C4-2B (cell line): ENCODE results near the gene JADE1.

Source experiments
- H3K27ac ChIP-seq: fragments of 450-650 bp; 2 replicates; pipeline ENCODE4 v1.5.1; 2017
- ZFX ChIP-seq: fragments of 450-650 bp; IDR thresholded peaks from 2 replicates; pipeline ENCODE4 v1.6.1; 2017
- TF ChIP-seq, protein P1 (sequence below): fragments of 450-650 bp; conservative IDR thresholded peaks from 2 replicates; pipeline ENCODE4 v1.5.1; 2017; ENCODE audit warnings: mild to moderate bottlenecking

JADE1 gene

DNA sequence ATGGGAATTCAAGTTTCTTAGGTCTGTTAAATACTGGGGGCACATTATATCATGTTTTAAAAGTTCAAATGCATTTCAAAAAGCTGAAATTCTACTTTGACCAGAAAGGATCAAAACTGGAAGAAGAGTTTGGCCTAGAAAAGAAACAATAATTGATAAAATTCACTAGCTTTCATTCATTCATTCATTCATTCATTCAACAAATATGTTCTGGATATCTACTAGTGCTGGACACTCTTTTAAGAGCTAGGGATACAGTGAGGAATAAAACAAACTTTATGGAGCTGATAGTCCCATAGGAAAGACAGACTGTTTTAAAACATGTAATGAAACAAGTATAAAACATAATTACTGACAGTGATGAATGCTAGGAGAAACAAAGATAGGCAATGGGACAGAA is 106.0 kb downstream of the JADE1 start:
- no peak for TF ChIP-seq ZFX
- TF ChIP-seq, protein P1, sequence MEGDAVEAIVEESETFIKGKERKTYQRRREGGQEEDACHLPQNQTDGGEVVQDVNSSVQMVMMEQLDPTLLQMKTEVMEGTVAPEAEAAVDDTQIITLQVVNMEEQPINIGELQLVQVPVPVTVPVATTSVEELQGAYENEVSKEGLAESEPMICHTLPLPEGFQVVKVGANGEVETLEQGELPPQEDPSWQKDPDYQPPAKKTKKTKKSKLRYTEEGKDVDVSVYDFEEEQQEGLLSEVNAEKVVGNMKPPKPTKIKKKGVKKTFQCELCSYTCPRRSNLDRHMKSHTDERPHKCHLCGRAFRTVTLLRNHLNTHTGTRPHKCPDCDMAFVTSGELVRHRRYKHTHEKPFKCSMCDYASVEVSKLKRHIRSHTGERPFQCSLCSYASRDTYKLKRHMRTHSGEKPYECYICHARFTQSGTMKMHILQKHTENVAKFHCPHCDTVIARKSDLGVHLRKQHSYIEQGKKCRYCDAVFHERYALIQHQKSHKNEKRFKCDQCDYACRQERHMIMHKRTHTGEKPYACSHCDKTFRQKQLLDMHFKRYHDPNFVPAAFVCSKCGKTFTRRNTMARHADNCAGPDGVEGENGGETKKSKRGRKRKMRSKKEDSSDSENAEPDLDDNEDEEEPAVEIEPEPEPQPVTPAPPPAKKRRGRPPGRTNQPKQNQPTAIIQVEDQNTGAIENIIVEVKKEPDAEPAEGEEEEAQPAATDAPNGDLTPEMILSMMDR: no peak
- H3K27ac ChIP-seq: no peak overlapping the region

DNA sequence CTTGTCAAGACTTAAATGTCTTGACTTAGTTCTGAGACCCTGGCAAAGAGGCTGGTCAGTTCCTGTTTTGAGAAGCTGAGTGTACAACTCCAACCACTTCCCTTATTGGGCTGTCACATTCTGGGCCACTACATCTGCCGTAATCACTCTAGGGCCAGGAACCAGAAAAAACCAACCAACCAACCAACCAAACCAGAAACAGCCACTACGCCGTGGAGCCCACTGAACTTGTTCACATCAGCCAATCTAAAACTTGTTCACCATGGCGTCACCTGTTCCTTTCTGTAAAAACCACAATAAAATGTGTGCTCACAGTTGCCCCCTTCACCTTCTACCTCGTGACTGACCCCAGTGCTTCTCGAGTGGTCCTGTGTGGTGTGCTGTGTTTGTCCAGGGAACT is 107.3 kb downstream of the JADE1 start:
- TF ChIP-seq, protein P1: no peak
- no peak for TF ChIP-seq ZFX
- H3K27ac ChIP-seq: no peak overlapping the region

DNA sequence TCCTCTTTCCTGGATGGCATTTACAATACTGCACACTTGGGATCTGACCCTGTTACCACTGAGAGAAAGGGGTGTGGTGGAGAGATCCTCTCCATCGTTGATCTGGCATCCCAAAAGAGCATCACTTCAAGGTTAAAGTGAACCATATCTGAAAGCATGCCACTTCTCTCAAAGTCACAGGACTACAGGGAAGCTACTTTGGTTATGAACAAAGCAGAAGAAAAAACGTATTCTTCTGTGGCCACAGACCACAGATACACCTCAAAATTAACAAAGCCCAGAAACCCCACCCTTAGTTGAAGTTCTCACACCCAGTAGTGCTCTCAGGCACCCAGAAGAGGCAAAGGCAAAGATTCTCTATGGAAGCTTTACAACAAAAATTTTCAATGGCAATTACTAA is 108.3 kb downstream of the JADE1 start:
- TF ChIP-seq, protein P1: no peak
- no peak for TF ChIP-seq ZFX
- no peak overlapping the region for H3K27ac ChIP-seq

DNA sequence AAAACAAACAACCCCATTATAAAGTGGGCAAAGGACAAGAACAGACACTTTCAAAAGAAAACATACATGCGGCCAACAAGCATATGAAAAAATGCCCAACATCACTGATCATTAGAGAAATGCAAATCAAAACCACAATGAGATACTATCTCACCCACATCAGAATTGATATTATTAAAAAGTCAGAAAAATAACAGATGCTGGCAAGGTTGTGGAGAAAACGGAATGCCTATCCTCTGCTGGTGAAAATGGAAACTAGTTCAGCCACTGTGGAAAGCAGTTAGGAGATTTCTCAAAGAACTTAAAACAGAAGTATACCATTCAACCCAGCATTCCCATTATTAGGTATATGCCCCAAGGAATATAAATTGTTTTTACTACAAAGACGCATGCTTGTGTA is 112.5 kb downstream of the JADE1 start:
- no peak overlapping the region for H3K27ac ChIP-seq
- TF ChIP-seq, protein P1: no peak
- TF ChIP-seq ZFX: no peak
